MCF 10A (cell line): ENCODE data around the gene STXBP5. TPM values are rescaled to one million over a fixed set of nuclear protein-coding genes. Genes with fewer than 3 reads are reported as not detected.

Source experiments
- BruUV-seq: library from RNA; stranded (reverse); fragments of 400-500 nt; replicated peaks from 2 replicates; lab custom pipeline; 2021; lab: Mats Ljungman, UMichigan
- CTCF ChIA-PET: fragments of 300-600 bp; sonication (Branson Sonifier 250); formaldehyde crosslinking; extraction: SDS; loops from one replicate; lab custom pipeline; 2021; ENCODE audit warnings: antibody characterized with exemption, inconsistent platforms; lab: Yijun Ruan, JAX
- POLR2A ChIA-PET: fragments of 300-600, 350-650 bp; sonication (Branson Sonifier 250); formaldehyde crosslinking; extraction: SDS; loops from one replicate; lab custom pipeline; 2020; ENCODE audit warnings: antibody characterized with exemption, inconsistent platforms; lab: Yijun Ruan, JAX
- DNase-seq: peaks from one replicate; pipeline ENCODE4 v3.0.0-alpha.2; 2018; ENCODE audit not compliant: unreplicated experiment
- H3K27ac Mint-ChIP-seq: one replicate; pipeline ENCODE4 v1.8.0; 2022; ENCODE audit warnings: mild to moderate bottlenecking, low read depth, mixed read lengths; ENCODE audit not compliant: unreplicated experiment
- H3K27me3 Mint-ChIP-seq: one replicate; pipeline ENCODE4 v1.8.0; 2022; ENCODE audit warnings: mixed read lengths; ENCODE audit not compliant: insufficient read depth, unreplicated experiment
- H3K36me3 Mint-ChIP-seq: one replicate; pipeline ENCODE4 v1.8.0; 2022; ENCODE audit warnings: mild to moderate bottlenecking, moderate library complexity, mixed read lengths; ENCODE audit not compliant: insufficient read depth, unreplicated experiment
- H3K4me1 Mint-ChIP-seq: one replicate; pipeline ENCODE4 v1.8.0; 2022; ENCODE audit warnings: mixed read lengths; ENCODE audit not compliant: insufficient read depth, unreplicated experiment
- H3K4me3 Mint-ChIP-seq: one replicate; pipeline ENCODE4 v1.8.0; 2022; ENCODE audit warnings: mild to moderate bottlenecking, moderate library complexity, mixed read lengths; ENCODE audit not compliant: unreplicated experiment
- H3K9me3 Mint-ChIP-seq: one replicate; pipeline ENCODE4 v1.8.0; 2022; ENCODE audit warnings: mixed read lengths; ENCODE audit not compliant: unreplicated experiment
- intact Hi-C: fragments of 100-400 bp; cut with micrococcal nuclease; formaldehyde crosslinking; loops from 2 replicates; pipeline ENCODE4 v1.14.1; 2022
- total RNA-seq: library from RNA; stranded (reverse); gene quantifications from 2 replicates; pipeline ENCODE4 v1.2.3, GENCODE V29; 2022
- TF ChIP-seq, protein P1 (sequence below): fragments of 200-600 bp; IDR thresholded peaks from one replicate; pipeline ENCODE4 v1.8.0; 2022; ENCODE audit warnings: antibody characterized with exemption, mild to moderate bottlenecking; ENCODE audit not compliant: unreplicated experiment

Gene STXBP5
- total RNA-seq, 1 experiment from 2014 or later, result 38.5 TPM

DNA sequence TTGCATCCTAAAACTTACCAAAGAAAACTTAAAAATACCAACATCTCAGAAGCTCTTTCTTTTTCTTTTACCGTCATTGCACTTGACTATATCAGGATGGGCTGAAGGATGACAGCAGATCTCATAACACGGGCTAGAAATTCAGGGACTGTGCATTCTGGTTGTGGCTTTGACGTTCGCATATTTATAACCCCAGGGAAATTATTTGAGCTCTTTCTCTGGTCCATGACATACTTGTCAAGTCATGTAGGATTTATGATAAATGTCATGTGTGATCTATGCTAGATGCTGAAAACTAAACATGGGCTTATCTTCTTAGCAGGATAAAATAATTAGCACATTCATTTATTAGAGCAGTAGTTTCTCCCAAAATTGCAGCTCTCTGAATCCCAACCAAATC, 229.9 kb downstream of the STXBP5 start:
- POLR2A ChIA-PET, result interaction anchor here (1.2 to 1.4 kb wide), 2 partner anchors 10 to 11 kb away, joined by 3 to 4 read pairs; no protein-coding TSS in a partner anchor
- H3K27ac Mint-ChIP-seq, result no peak overlapping the region
- H3K9me3 Mint-ChIP-seq, result no peaks in the 10 kb centered on the region
- BruUV-seq, result no TSS peak
- no peak for DNase-seq
- CTCF ChIA-PET, result interaction anchor here (0.6 to 1.4 kb wide), 3 partner anchors 8 to 679 kb away, joined by 3 to 4 read pairs (median 3); no protein-coding TSS in a partner anchor
- no peak overlapping the region for H3K4me3 Mint-ChIP-seq
- H3K36me3 Mint-ChIP-seq, result no peaks in the 10 kb centered on the region
- H3K27me3 Mint-ChIP-seq, result no peaks in the 10 kb centered on the region
- TF ChIP-seq, protein P1, sequence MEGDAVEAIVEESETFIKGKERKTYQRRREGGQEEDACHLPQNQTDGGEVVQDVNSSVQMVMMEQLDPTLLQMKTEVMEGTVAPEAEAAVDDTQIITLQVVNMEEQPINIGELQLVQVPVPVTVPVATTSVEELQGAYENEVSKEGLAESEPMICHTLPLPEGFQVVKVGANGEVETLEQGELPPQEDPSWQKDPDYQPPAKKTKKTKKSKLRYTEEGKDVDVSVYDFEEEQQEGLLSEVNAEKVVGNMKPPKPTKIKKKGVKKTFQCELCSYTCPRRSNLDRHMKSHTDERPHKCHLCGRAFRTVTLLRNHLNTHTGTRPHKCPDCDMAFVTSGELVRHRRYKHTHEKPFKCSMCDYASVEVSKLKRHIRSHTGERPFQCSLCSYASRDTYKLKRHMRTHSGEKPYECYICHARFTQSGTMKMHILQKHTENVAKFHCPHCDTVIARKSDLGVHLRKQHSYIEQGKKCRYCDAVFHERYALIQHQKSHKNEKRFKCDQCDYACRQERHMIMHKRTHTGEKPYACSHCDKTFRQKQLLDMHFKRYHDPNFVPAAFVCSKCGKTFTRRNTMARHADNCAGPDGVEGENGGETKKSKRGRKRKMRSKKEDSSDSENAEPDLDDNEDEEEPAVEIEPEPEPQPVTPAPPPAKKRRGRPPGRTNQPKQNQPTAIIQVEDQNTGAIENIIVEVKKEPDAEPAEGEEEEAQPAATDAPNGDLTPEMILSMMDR, result no peak
- peaks cover 7% of the 10 kb centered on the region for H3K4me1 Mint-ChIP-seq
- intact Hi-C loops, result no loop called here

DNA sequence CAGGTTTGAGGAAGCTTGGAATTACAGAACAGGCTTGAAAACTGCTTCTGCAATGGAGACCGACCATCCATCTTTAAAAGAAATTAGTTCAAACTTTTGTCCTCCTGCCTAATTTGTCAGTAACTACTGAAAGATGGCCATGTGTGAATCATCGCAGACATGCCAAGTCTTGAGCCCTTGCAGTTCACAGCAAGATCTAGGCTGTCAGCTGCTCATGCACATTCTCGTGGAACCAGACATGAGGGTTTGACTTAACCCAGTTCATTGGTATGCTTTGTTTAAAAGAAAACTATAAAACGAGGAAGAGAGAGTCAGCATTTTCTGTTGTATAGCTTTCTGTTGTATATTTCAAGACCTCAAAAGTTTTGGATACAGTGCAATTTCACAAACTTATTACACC, 230.3 kb downstream of the STXBP5 start:
- DNase-seq, result peak; percentile 30
- TF ChIP-seq, protein P1, result no peak
- BruUV-seq, result no TSS peak
- Mint-ChIP-seq H3K36me3 (no peaks in the 10 kb centered on the region), H3K9me3 (no peaks in the 10 kb centered on the region), H3K4me1 (peaks cover 7% of the 10 kb centered on the region), H3K4me3 (no peak overlapping the region), H3K27me3 (no peaks in the 10 kb centered on the region), H3K27ac (no peak overlapping the region)
- CTCF ChIA-PET, result interaction anchor here (0.6 to 1.4 kb wide), 3 partner anchors 9 to 679 kb away, joined by 3 to 4 read pairs (median 3); no protein-coding TSS in a partner anchor
- POLR2A ChIA-PET, result interaction anchor here (0.6 to 1.4 kb wide), 3 partner anchors 10 to 802 kb away, joined by 3 to 4 read pairs (median 3); no protein-coding TSS in a partner anchor
- intact Hi-C loops, result no loop called here

DNA sequence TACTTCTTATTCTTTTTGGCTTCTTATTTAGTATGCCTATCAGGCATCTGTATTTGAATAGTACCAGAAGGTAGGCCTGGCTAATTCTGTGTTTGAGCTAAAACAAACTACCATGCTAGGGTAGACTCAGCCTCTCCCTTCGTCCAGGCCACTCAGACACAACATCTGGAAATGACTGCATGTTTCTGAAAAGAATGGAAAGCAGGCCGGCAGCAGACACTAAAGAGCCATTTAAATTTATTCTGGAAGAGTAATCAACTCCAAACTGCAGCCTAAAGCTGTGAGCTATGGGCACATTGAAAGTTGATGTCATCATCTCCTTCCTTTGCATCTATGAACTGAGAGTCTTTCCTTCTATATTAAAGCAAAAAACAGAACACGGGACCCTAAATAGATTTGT, 233.4 kb downstream of the STXBP5 start:
- no peaks in the 10 kb centered on the region for H3K36me3 Mint-ChIP-seq
- peaks cover 7% of the 10 kb centered on the region for H3K4me1 Mint-ChIP-seq
- intact Hi-C loops, result no loop called here
- ChIA-PET CTCF (interaction anchor here (0.8 kb wide), 1 partner anchor 740 kb away, joined by 4 read pairs; no protein-coding TSS in a partner anchor), POLR2A (interaction anchor here (0.6 kb wide), 1 partner anchor 728 kb away, joined by 3 read pairs; no protein-coding TSS in a partner anchor)
- no TSS peak for BruUV-seq
- H3K4me3 Mint-ChIP-seq, result no peak overlapping the region
- TF ChIP-seq, protein P1, result no peak
- DNase-seq, result no peak
- no peaks in the 10 kb centered on the region for H3K27me3 Mint-ChIP-seq
- no peak overlapping the region for H3K27ac Mint-ChIP-seq
- H3K9me3 Mint-ChIP-seq, result no peaks in the 10 kb centered on the region

DNA sequence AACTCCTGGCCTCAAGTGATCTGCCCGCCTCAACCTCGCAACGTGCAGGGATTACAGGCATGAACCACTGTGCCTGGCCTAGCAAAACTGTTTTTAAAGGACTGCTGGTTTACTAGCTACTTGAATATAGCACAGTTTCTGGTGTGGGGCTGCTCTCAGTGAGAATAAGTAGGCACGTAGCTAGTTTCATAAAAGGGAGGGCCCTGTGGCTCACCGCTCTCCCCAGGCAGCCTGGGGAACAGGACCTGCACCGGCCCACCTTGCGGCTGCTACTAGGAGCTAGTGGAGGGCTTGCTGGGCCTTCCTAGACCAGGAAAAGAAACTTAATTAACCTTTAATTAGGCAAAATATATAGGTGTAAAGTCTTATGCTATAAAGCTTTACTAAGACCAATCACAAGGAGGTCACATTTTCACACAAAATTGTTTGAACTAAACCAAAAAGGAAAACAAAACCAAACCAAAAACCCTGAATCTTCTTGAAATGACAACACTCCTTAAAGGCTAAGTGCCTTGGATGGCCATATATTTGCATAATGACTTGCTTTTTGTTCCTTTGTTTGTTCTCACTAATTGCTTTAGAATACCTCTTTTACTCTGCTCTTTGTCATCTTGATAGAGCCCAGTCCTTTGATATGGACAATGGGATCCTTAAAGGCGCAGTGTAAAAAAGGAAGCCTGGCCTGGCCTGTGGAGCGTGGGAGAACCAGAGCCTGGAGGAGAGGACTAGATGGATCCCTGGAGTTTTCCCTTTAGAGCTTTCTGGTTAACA, 234.7 kb downstream of the STXBP5 start:
- CTCF ChIA-PET, result no interaction called here
- no TSS peak for BruUV-seq
- Mint-ChIP-seq H3K4me3 (no peak overlapping the region), H3K27ac (no peak overlapping the region), H3K36me3 (no peaks in the 10 kb centered on the region), H3K4me1 (peaks cover 7% of the 10 kb centered on the region), H3K27me3 (no peaks in the 10 kb centered on the region), H3K9me3 (no peaks in the 10 kb centered on the region)
- TF ChIP-seq, protein P1, result no peak
- no peak for DNase-seq
- POLR2A ChIA-PET, result no interaction called here
- intact Hi-C loops, result no loop called here
